Upper lobe of left lung (tissue), 6 donors: ENCODE measurements around the gene PICALM. TPM values are rescaled to one million over a fixed set of nuclear protein-coding genes. Genes with fewer than 3 reads are reported as not detected.

ENCODE experiments used
- ATAC-seq, 2 donors: fragments of 200-7000 bp; cut with Tn5 transposase; one replicate each; pipeline ENCODE4 v1.9.1; 2022; ENCODE audit warnings: mild to moderate bottlenecking in 2 of 2, moderate library complexity in 2 of 2; ENCODE audit not compliant: low FRiP score in 2 of 2
- DNase-seq, 2 donors: peaks; one replicate each; pipeline ENCODE4 v3.0.0-alpha.2; 2019 to 2020
- H3K27ac ChIP-seq, 4 donors: fragments of 200-600 bp; sonication (generic); one replicate each; pipeline ENCODE4 v1.5.1; 2016 to 2019
- H3K27me3 ChIP-seq, 4 donors: fragments of 200-600 bp; sonication (generic); one replicate each; pipeline ENCODE4 v1.5.1; 2017 to 2019
- H3K36me3 ChIP-seq, 4 donors: fragments of 200-600 bp; sonication (generic); one replicate each; pipeline ENCODE4 v1.5.1; 2016 to 2019
- H3K4me1 ChIP-seq, 4 donors: fragments of 200-600 bp; sonication (generic); one replicate each; pipeline ENCODE4 v1.5.1; 2018 to 2019
- H3K4me3 ChIP-seq, 4 donors: fragments of 200-600 bp; sonication (generic); one replicate each; pipeline ENCODE4 v1.5.1; 2017 to 2019; ENCODE audit warnings: mild to moderate bottlenecking in 2 of 4, moderate library complexity in 1 of 4
- H3K9me3 ChIP-seq, 4 donors: fragments of 200-600 bp; sonication (generic); one replicate each; pipeline ENCODE4 v1.5.1; 2018 to 2019
- CTCF ChIP-seq, 6 experiments: fragments of 450-650 bp in 4 of 6; fragments of 200-600 bp in 2 of 6; sonication (generic) in 2 of 6; IDR thresholded peaks; one replicate each; pipeline ENCODE4 v1.5.1; 2016 to 2019; ENCODE audit warnings: antibody characterized with exemption in 6 of 6
- EP300 ChIP-seq, 4 donors: sonication (generic); formaldehyde crosslinking; IDR thresholded peaks; one replicate each; pipeline ENCODE4 v1.5.1; 2017; ENCODE audit warnings: antibody characterized with exemption in 4 of 4, control low read depth in 2 of 4
- POLR2A ChIP-seq, 4 donors: fragments of 450-650 bp; IDR thresholded peaks; one replicate each; pipeline ENCODE4 v1.5.1; 2016 to 2017; ENCODE audit warnings: antibody characterized with exemption in 4 of 4, mild to moderate bottlenecking in 2 of 4
- POLR2AphosphoS5 ChIP-seq, 2 donors: sonication (generic); formaldehyde crosslinking; IDR thresholded peaks; one replicate each; pipeline ENCODE4 v1.5.1; 2017; ENCODE audit warnings: antibody characterized with exemption in 2 of 2
- WGBS, 2 donors: methylation state at CpG; one replicate each; pipeline ENCODE4 v1.1.5; 2017 to 2018; 5-methylcytosine and 5-hydroxymethylcytosine counted together
- total RNA-seq, 6 donors: library from RNA; depleted of rRNA in 4 of 6; stranded (reverse); fragments of >200 nt in 4 of 6; gene quantifications; one replicate each; pipeline versions ENCODE4 v1.1.0 to v1.2.1, GENCODE V29; 2016 to 2021
- donor health status: DM: no; HTN: no; CAD: no; lungs with moderate emphysema.
- donor health status: DM: no; HTN: yes; CAD: no; lungs with severe emphysema.

Gene PICALM
- total RNA-seq, result 100 to 1,000 TPM; 144 to 294 (median 198) TPM

- TF ChIP-seq CTCF (IDR thresholded peaks at IDR 0.05) (peak in 2 of 6 experiments; percentile 25 to 41), POLR2AphosphoS5 (IDR thresholded peaks at IDR 0.05) (peak; percentile 89 to 94), POLR2A (IDR thresholded peaks at IDR 0.05) (peak in 2 of 4 donors; percentile 74 to 90), EP300 (IDR thresholded peaks at IDR 0.05) (peak in 2 of 4 donors; percentile 26 to 69)
- peak; percentile 99 to 100 for DNase-seq
- H3K36me3 ChIP-seq, result no peaks in the 10 kb centered on the region
- H3K27me3 ChIP-seq, result no peaks in the 10 kb centered on the region
- peak; percentile 96 to 99 for ATAC-seq
- 0% methylated on average over 12 to 38 of the region's 48 CpGs for WGBS, 2 donors
- peak within 1 kb of the TSS; percentile 98 to 100 (median 98) for H3K27ac ChIP-seq
- peaks cover 23 to 37% (median 24%) of the 10 kb centered on the region in 4 donors for H3K4me1 ChIP-seq
- H3K9me3 ChIP-seq, result no peaks in the 10 kb centered on the region
- peak within 1 kb of the TSS; percentile 77 to 89 (median 82) for H3K4me3 ChIP-seq
Observed at GRCh38 chr11:86068951-86069407, at the start of gene PICALM. PICALM (minus strand) TSS chr11:86069084; CDS start chr11:86068780, 304 bp downstream.

GRCh38 chr11:86118253-86118652 lies 49.4 kb upstream of the PICALM start:
- no peak for DNase-seq
- Histone ChIP-seq H3K27ac (no peak overlapping the region), H3K36me3 (no peaks in the 10 kb centered on the region), H3K4me3 (no peak overlapping the region), H3K27me3 (no peaks in the 10 kb centered on the region), H3K9me3 (no peaks in the 10 kb centered on the region), H3K4me1 (peaks cover 0 to 3% (median 0%) of the 10 kb centered on the region in 4 donors)
- no peak for TF ChIP-seq POLR2A (IDR thresholded peaks at IDR 0.05)
- no peak for TF ChIP-seq EP300 (IDR thresholded peaks at IDR 0.05)
- TF ChIP-seq CTCF (IDR thresholded peaks at IDR 0.05), result no peak
- no peak for TF ChIP-seq POLR2AphosphoS5 (IDR thresholded peaks at IDR 0.05)
- 74 to 85% methylated on average over 2 of the region's 2 CpGs for WGBS, 2 donors
- ATAC-seq, result no peak

GRCh38 chr11:86117712-86118063 lies 48.8 kb upstream of the PICALM start:
- H3K27me3 ChIP-seq, result no peaks in the 10 kb centered on the region
- no peak overlapping the region for H3K4me3 ChIP-seq
- no peak for TF ChIP-seq EP300 (IDR thresholded peaks at IDR 0.05)
- no peak for TF ChIP-seq POLR2A (IDR thresholded peaks at IDR 0.05)
- no peaks in the 10 kb centered on the region for H3K9me3 ChIP-seq
- 87 to 97% methylated on average over 1 of the region's 1 CpG for WGBS, 2 donors
- DNase-seq, result no peak
- no peak overlapping the region for H3K27ac ChIP-seq
- no peaks in the 10 kb centered on the region for H3K36me3 ChIP-seq
- no peak for ATAC-seq
- peaks cover 0 to 3% (median 0%) of the 10 kb centered on the region in 4 donors for H3K4me1 ChIP-seq

- Histone ChIP-seq H3K4me3 (no peak overlapping the region), H3K27ac (no peak overlapping the region), H3K4me1 (peaks cover 0 to 3% (median 0%) of the 10 kb centered on the region in 4 donors), H3K27me3 (no peaks in the 10 kb centered on the region), H3K36me3 (no peaks in the 10 kb centered on the region), H3K9me3 (no peaks in the 10 kb centered on the region)
- ATAC-seq (peak in 1 of 2 donors; percentile 52), DNase-seq (no peak)
- WGBS, 2 donors, result 75 to 89% methylated on average over 5 of the region's 5 CpGs
- TF ChIP-seq CTCF (IDR thresholded peaks at IDR 0.05), result no peak
- TF ChIP-seq POLR2AphosphoS5 (IDR thresholded peaks at IDR 0.05), result no peak
- TF ChIP-seq POLR2A (IDR thresholded peaks at IDR 0.05), result no peak
- no peak for TF ChIP-seq EP300 (IDR thresholded peaks at IDR 0.05)
Observed at GRCh38 chr11:86117001-86117711, 48.3 kb upstream of the PICALM start.

GRCh38 chr11:86116386-86116726 lies 47.5 kb upstream of the PICALM start:
- DNase-seq, result no peak
- Histone ChIP-seq H3K36me3 (no peaks in the 10 kb centered on the region), H3K4me1 (peaks cover 0 to 3% (median 0%) of the 10 kb centered on the region in 4 donors), H3K27ac (no peak overlapping the region), H3K4me3 (no peak overlapping the region), H3K27me3 (no peaks in the 10 kb centered on the region), H3K9me3 (no peaks in the 10 kb centered on the region)
- TF ChIP-seq POLR2A (IDR thresholded peaks at IDR 0.05), result no peak
- TF ChIP-seq CTCF (IDR thresholded peaks at IDR 0.05), result no peak
- no peak for TF ChIP-seq POLR2AphosphoS5 (IDR thresholded peaks at IDR 0.05)
- 73 to 81% methylated on average over 4 of the region's 4 CpGs for WGBS, 2 donors
- peak in 1 of 2 donors; percentile 45 for ATAC-seq
